PC-3 (cell line): Measurements from ENCODE around the gene NEFH.

Experiments
- CTCF ChIP-seq: fragments of 300-600 bp; sonication (generic); conservative IDR thresholded peaks from 2 replicates; pipeline ENCODE4 v1.5.1; 2017; ENCODE audit warnings: antibody characterized with exemption, low read depth, mild to moderate bottlenecking, low read length
- EZH2phosphoT487 ChIP-seq: fragments of 300-600 bp; sonication (generic); IDR thresholded peaks from 2 replicates; pipeline ENCODE4 v1.6.1; 2018; ENCODE audit warnings: mild to moderate bottlenecking, antibody characterized with exemption, low read length, borderline replicate concordance

GRCh38 chr22:29442976-29443375, 37.0 kb upstream of the NEFH start:
- no peak for TF ChIP-seq CTCF
- no peak for TF ChIP-seq EZH2phosphoT487
